Suprapubic skin (tissue), 4 donors: ENCODE measurements around the gene SYNE3. TPM values are rescaled to one million over a fixed set of nuclear protein-coding genes. Genes with fewer than 3 reads are reported as not detected.

Source experiments
- DNase-seq, 2 donors: peaks; one replicate each; pipeline ENCODE4 v3.0.0-alpha.2; 2019; ENCODE audit warnings: low spot score in 2 of 2
- H3K27ac ChIP-seq: fragments of 200-600 bp; sonication (generic); one replicate; pipeline ENCODE4 v1.5.1; 2019
- H3K27me3 ChIP-seq: fragments of 200-600 bp; sonication (generic); one replicate; pipeline ENCODE4 v1.5.1; 2019
- H3K36me3 ChIP-seq: fragments of 200-600 bp; sonication (generic); one replicate; pipeline ENCODE4 v1.5.1; 2019
- H3K4me1 ChIP-seq: fragments of 200-600 bp; sonication (generic); one replicate; pipeline ENCODE4 v1.5.1; 2019
- H3K4me3 ChIP-seq: fragments of 200-600 bp; sonication (generic); one replicate; pipeline ENCODE4 v1.5.1; 2019; ENCODE audit warnings: mild to moderate bottlenecking
- H3K9me3 ChIP-seq: fragments of 200-600 bp; sonication (generic); one replicate; pipeline ENCODE4 v1.5.1; 2019
- CTCF ChIP-seq, 2 donors: fragments of 200-600 bp in 1 of 2; fragments of 450-650 bp in 1 of 2; sonication (generic) in 1 of 2; IDR thresholded peaks; one replicate each; pipeline ENCODE4 v1.5.1; 2016 to 2019; ENCODE audit warnings: antibody characterized with exemption in 2 of 2, mild to moderate bottlenecking in 1 of 2, moderate library complexity in 1 of 2
- EP300 ChIP-seq: sonication (generic); formaldehyde crosslinking; IDR thresholded peaks from one replicate; pipeline ENCODE4 v1.6.1; 2017; ENCODE audit warnings: antibody characterized with exemption
- POLR2A ChIP-seq, 2 donors: fragments of 450-650 bp; IDR thresholded peaks; one replicate each; pipeline ENCODE4 v1.6.1; 2017; ENCODE audit warnings: antibody characterized with exemption in 2 of 2, mild to moderate bottlenecking in 2 of 2, moderate library complexity in 2 of 2
- POLR2AphosphoS5 ChIP-seq, 3 donors: sonication (generic); formaldehyde crosslinking; IDR thresholded peaks; one replicate each; pipeline ENCODE4 v1.6.1; 2017; ENCODE audit warnings: antibody characterized with exemption in 3 of 3
- WGBS: methylation state at CpG from one replicate; pipeline ENCODE4 v1.1.5; 2018; 5-methylcytosine and 5-hydroxymethylcytosine counted together
- total RNA-seq, 4 donors: library from RNA; depleted of rRNA; stranded (reverse); fragments of >200 nt; gene quantifications; one replicate each; pipeline ENCODE4 v1.1.0, GENCODE V29; 2016

Gene SYNE3
- total RNA-seq, 4 donors from 2014 or later, result 9.1 to 21.4 (median 12.8) TPM

DNA sequence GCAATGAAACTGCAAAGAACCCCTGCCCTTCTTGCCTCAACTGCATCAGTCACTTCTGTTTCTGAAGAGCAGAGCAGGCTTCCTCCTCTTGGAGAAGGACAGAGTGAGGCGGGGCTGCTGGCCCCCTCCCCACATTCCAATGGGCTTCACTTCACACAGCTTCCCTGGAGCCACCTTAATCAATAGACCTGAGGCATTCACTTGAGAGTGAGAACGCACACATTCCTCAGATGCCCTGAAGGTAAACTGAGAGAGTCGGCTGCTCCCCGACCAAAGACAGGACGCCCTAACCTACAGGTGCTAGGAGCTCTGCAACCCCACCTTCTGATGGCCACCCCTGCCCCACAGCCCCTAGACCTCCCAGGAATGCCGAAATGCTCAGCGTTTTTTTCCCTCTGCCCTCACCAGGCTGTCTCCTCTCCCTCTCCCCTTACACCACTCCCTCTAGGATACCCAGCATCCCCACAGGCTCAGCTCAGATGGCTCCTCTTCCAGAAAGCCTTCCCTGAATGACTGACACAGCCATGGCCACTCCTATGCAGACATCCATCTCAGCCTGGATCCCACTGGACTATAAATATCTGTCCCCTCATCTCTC, 31.1 kb downstream of the SYNE3 start:
- peak overlapping the region; percentile 83 for H3K27ac ChIP-seq

DNA sequence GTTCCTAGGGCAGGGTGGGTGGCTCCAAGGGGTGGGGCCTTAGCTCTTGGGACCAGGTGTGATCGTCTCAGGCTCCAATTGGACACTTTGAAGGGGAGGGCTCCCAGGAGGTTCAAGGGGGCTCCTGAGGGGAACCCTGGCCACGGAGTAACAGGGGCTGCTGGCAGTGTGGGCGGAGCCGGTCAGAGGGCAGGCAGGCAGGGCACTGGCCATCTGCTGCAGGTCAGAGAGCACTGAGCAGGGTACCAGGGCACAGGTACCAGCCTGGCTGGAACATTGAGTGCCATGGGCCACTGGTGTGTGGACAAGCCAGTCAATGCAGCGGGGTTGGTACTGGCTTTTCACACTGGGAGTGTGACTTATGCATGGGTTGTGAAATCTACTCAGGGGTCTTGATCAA, 32.2 kb downstream of the SYNE3 start:
- 95% methylated on average over 4 of the region's 5 CpGs for WGBS
- H3K9me3 ChIP-seq, result no peaks in the 10 kb centered on the region
- H3K27ac ChIP-seq, result peak overlapping the region; percentile 83
- peaks cover 93% of the 10 kb centered on the region for H3K4me1 ChIP-seq
- H3K27me3 ChIP-seq, result no peaks in the 10 kb centered on the region
- no peak overlapping the region for H3K4me3 ChIP-seq
- no peaks in the 10 kb centered on the region for H3K36me3 ChIP-seq
- DNase-seq, result no peak
- no peak for TF ChIP-seq EP300

More for the DNA sequence above, 31.1 kb downstream of the SYNE3 start:
- no peaks in the 10 kb centered on the region for H3K27me3 ChIP-seq
- H3K4me3 ChIP-seq, result no peak overlapping the region
- H3K36me3 ChIP-seq, result no peaks in the 10 kb centered on the region
- peaks cover 93% of the 10 kb centered on the region for H3K4me1 ChIP-seq
- no peak for DNase-seq
- no peak for TF ChIP-seq EP300
- no peak for TF ChIP-seq POLR2A (IDR thresholded peaks at IDR 0.05)
- TF ChIP-seq CTCF (IDR thresholded peaks at IDR 0.05), result no peak
- no peak for TF ChIP-seq POLR2AphosphoS5 (IDR thresholded peaks at IDR 0.05)
- WGBS, result 80% methylated on average over 7 of the region's 7 CpGs
- no peaks in the 10 kb centered on the region for H3K9me3 ChIP-seq

- no peaks in the 10 kb centered on the region for H3K36me3 ChIP-seq
- no peak for TF ChIP-seq EP300
- TF ChIP-seq CTCF (IDR thresholded peaks at IDR 0.05), result no peak
- TF ChIP-seq POLR2A (IDR thresholded peaks at IDR 0.05), result no peak
- TF ChIP-seq POLR2AphosphoS5 (IDR thresholded peaks at IDR 0.05), result peak in 1 of 3 donors; percentile 57
- H3K27ac ChIP-seq, result peak overlapping the region; percentile 83
- no peaks in the 10 kb centered on the region for H3K9me3 ChIP-seq
- whole genome bisulfite sequencing, result 43% methylated on average over 14 of the region's 14 CpGs
- no peak overlapping the region for H3K4me3 ChIP-seq
- peaks cover 92% of the 10 kb centered on the region for H3K4me1 ChIP-seq
- peak; percentile 90 to 92 for DNase-seq
- no peaks in the 10 kb centered on the region for H3K27me3 ChIP-seq
Observed at GRCh38 chr14:95483309-95484165, 32.9 kb downstream of the SYNE3 start.

- Histone ChIP-seq H3K4me1 (peaks cover 94% of the 10 kb centered on the region), H3K9me3 (no peaks in the 10 kb centered on the region), H3K4me3 (no peak overlapping the region), H3K27me3 (no peaks in the 10 kb centered on the region), H3K27ac (peak overlapping the region; percentile 83), H3K36me3 (no peaks in the 10 kb centered on the region)
- DNase-seq, result no peak
- TF ChIP-seq CTCF (IDR thresholded peaks at IDR 0.05) (no peak), EP300 (no peak), POLR2A (IDR thresholded peaks at IDR 0.05) (no peak), POLR2AphosphoS5 (IDR thresholded peaks at IDR 0.05) (no peak)
- WGBS, result 74% methylated on average over 12 of the region's 12 CpGs
Observed at GRCh38 chr14:95482627-95483308, 33.7 kb downstream of the SYNE3 start.

GRCh38 chr14:95481391-95482022, 34.9 kb downstream of the SYNE3 start:
- H3K4me1 ChIP-seq, result peaks cover 91% of the 10 kb centered on the region
- TF ChIP-seq POLR2A (IDR thresholded peaks at IDR 0.05) (no peak), EP300 (no peak), POLR2AphosphoS5 (IDR thresholded peaks at IDR 0.05) (no peak), CTCF (IDR thresholded peaks at IDR 0.05) (no peak)
- H3K27ac ChIP-seq, result peak overlapping the region; percentile 83
- H3K4me3 ChIP-seq, result no peak overlapping the region
- WGBS, result 69% methylated on average over 17 of the region's 18 CpGs
- H3K9me3 ChIP-seq, result no peaks in the 10 kb centered on the region
- H3K27me3 ChIP-seq, result no peaks in the 10 kb centered on the region
- DNase-seq, result no peak
- H3K36me3 ChIP-seq, result no peaks in the 10 kb centered on the region
